Effector CD8-positive, alpha-beta T cell (primary cell): ENCODE results near the gene IRF6.

Experiments used
- DNase-seq: peaks from one replicate; lab custom pipeline; 2025; lab: John Stamatoyannopoulos, UW

Gene IRF6

DNA sequence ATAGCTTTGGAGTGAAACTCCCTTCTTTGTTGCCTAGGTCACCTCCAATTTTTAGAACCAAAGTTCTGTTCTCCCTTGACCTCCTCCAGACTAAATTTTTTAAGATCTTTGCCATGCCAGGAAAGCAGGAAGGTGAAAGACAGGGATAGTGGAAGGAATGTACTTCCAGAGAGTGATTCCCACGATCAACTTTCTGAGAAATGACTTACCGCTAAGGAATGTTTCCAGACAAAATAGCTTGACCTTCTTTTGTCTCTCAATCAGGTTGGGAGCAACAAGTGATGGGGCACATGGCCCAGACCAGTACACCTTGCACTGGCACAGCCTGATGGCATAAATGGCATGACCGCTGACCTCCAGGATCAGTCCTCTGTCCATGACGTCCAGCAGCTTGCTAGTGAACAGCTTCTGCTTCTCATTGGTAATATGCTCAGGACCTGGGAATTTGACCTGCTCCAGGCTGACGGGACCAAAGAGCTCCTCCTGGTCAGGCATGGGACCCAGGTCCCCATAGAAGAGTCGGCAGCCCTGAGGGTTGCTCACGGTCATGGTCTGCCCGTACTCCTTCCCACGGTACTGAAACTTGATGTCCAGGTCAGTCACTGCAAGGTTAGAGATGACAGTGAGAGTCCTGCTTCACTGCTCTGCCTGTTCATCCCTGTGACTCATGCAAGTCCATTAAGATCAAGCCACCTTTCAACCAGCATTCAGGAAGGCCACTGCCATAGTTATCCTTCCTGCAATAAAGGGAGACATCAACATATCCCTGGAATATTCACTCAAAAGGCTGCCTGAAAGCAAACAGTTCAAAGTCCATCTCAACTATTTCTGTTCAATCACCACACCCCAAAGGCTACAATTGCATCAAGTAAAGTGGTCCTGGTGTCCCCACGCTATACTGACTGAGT is 15.4 kb downstream of the IRF6 start:
- no peak for DNase-seq

- no peak for DNase-seq
These were observed 16.7 kb downstream of the IRF6 start for GRCh38 chr1:209789245-209789644.

- no peak for DNase-seq
These were observed 18.4 kb downstream of the IRF6 start for GRCh38 chr1:209787551-209787950.

DNA sequence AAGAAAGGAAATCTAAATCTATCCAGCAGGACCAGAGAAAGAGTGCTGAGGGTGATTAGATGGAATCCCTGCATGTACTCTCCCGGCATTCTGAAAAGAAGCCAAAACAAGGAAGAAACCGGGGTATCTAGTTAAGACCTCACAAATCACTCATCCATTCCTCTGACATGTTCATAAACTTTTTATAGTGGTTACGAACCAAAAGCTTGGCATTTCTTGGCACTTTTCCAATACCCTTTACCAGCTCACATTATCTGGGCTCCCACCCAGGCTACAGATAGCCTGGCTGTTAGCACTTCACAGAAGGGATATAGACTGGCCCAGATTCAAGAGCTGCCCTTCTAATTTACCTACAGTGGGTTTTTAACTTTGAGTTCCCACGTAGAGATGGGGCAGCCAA is 19.8 kb downstream of the IRF6 start:
- DNase-seq, result no peak

DNA sequence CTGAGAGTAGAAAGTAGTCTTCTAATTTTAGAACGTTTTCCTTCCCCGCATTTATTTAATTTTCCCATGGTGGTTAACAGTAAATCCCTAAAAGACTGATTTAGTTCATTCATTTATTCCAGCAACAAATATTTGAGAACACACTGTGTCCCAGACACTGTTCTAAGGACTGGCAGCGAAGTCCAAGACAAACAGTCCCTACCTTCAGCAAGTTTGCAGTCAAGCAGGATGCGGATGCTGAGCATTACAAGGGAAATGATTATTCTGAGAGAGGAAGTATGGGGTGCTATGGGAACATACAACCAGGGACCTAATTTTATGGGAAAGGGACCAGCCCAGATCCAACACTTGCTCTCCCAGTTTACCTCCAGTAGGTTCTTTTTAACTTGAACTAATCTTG is 20.4 kb downstream of the IRF6 start:
- DNase-seq, result no peak

DNA sequence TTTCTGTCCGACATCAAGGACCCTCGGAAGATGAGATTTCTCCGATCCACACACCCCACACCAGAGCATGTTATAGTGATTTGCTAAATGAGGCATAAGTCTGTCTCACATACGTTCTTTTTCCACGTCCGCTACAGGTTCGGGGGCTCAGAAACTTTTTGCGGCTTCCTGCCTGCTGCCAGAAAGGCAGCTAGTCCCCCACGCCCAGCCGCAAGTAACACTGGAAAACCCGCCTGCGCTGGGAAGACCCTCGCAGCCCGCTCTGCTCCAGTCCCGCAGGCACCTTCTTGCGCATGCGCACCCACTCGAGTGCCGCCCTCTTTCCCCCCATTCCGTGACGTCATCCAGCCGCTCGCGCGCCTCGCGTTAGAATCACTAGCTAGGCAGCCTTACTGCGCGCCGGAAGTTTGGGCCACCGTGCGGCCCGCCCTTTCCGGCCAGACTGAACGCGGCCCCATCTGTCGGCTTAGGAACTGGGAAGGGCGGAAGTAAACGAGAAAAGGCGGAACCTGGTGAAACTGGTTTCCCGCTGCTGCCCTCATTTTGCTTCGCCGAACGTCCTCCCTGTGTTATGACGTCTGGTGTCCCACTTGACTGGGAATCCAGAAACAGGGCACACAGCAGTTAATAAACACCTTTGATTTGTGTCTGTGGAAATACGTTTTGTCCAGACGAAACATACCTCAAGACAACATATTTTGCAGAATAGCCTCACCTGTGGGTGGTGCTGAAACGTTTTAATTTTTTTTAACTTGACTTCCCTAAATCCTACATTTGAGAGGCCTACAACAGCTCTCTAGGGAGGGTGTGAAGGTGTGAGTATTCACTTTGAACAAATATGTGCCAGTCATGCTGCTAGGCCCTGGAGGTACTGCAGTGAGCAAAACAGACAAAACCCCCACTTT is 21.4 kb downstream of the IRF6 start, which contains the start of gene C1orf74:
Gene C1orf74, minus strand, starts transcription at position 295 of the 905 bp plus-strand sequence. CDS start 925 bp downstream, outside the sequence.
- DNase-seq, result peak; percentile 99

DNA sequence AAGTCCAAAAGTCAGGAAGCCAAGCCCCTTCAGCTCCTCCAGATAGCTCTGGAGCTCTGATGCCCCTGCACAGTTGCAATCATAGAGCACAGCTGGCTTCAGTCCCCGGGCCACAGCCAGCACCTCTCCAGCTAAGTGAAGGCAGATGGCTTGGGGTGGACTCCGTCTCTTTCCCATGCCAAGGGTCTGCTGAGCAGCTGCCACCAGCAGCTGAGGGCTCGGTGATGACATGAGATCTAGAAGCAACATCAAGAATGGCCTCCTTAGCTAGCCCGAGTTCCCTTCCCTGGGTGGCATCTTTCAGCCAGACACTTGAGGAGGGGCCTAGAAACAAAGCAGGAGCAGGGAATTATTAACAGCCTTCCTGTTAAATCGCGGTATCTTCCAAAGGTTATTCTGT is 22.6 kb downstream of the IRF6 start:
- no peak for DNase-seq

DNA sequence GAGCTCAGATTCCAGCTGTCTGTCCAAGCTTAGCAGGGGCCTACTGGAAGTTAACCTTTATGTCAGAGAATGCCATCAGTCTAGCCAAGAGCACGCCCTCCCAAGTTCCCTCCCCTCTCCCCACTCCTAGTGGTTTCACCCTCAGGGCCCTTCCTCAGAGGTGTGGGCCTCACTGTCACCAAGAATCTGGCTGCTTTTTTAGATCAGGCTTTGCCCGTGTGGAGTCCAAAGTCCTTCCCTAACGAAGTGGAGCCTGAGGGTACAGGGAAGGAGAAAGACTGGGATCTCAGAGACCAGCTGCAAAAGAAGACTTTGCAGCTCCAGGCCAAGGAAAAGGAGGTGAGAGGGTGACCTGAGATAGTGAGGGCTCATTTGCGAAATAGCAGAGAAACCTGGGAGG is 25.7 kb downstream of the IRF6 start:
- DNase-seq, result no peak

DNA sequence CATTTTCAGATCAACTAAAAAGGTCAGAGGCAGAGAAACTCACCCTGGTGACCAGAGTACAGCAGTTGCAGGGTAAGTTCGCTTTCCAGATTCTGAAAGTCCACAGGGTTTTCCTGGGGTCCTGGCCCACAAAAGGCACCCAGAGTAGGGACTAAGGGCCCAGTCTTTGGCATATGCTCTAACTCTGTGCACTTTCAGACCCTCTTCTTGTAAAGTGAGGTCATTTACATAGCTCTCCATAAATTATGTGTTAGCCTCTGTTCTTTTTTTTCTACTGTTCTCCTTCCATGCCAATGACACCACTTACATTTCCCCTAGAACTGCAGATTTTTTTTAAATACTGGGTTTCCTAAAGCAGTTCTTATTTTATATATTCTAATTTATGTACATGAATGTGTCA is 27.8 kb downstream of the IRF6 start:
- DNase-seq, result no peak

DNA sequence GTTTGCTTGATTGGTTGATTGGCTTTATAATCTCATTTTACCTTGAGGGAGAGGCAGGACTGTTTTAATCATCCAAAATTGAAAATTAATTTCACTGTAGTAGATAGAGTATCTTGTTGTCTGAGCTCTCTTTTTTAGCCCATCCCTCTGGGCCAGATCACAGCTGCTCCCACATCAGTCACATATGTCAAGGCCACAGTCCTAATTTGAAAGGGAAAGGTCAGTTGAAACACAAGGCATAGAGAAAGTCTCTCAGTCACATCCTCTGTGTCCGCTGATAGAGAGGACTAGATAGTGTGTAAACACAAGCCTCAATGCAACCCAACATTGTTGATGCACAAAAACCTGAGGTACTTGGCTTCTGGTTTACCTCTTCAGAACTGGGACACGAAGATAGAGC is 28.4 kb downstream of the IRF6 start:
- DNase-seq, result no peak

- DNase-seq, result no peak
These were observed 30.3 kb downstream of the IRF6 start for GRCh38 chr1:209775678-209776077.

- no peak for DNase-seq
These were observed 31.4 kb downstream of the IRF6 start for GRCh38 chr1:209774592-209774991.

DNA sequence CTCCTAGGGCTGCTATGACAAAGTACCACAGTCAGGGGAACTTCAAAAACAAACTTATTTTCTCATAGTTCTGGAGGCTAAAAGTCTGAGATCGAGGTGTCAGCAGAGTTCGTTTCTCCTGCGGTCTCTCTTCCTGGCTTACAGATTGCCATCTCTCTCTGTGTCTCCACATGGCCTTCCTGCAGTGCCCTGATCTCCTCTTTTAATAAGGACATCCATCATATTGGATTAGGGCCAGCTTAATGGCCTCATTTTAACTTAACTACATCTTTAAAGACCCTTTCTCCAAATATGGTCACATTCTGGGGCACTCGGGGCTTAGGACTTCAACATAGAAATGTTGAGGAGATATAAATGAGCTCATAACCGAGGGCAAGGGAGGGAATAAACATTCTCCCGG is 33.8 kb downstream of the IRF6 start:
- no peak for DNase-seq

DNA sequence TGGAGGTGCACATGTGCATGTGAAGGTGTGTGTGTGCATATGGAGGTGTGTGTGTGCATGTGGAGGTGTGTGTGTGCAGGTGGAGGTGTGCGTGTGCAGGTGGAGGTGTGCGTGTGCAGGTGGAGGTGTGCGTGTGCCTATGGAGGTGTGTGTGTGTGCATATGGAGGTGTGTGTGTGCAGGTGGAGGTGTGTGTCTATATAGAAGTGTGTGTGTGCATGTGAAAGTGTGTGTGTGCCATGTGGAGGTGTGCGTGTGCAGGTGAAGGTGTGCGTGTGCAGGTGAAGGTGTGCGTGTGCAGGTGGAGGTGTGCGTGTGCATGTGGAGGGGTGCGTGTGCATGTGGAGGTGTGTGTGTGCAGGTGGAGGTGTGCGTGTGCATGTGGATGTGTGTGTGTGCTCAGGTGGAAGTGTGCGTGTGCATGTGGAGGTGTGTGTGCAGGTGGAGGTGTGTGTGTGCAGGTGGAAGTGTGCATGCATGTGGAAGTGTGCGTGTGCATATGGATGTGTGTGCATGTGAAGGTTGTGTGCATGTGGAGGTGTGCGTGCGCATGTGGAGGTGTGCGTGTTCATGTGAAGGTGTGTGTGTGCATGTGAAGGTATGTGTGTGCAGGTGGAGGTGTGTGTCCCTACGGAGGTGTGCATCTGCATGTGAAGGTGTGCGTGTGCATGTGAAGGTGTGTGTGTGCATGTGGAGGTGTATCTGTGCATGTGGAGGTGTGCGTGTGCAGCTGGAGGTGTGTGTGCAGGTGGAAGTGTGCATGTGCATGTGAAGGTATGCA is 35.1 kb downstream of the IRF6 start:
- DNase-seq, result no peak

- no peak for DNase-seq
These were observed 36.0 kb downstream of the IRF6 start for GRCh38 chr1:209769971-209770370.

GRCh38 chr1:209769171-209769904 is 36.6 kb downstream of the IRF6 start:
- DNase-seq, result peak; percentile 36

DNA sequence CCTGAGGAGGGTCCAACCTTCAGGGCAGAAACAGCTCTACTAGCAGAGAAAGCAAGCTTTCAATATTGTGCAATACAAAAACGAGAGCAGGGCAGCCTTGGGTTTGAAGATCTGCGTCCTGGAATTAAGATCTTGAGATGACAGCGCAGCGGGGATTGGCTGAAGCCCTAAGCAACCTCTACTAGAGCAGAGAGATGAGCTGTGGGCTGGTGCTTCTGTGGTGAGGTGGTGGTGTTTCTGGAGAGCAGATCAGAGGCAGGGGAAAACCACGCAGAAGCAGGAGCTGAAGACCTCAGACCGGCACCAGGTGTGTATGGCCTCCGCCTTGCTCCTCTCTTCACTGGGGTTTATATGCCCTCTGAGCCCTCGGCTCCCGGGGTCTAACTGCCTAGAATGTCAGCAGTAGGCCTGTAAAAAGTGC is 37.6 kb downstream of the IRF6 start:
- peak; percentile 55 for DNase-seq

DNA sequence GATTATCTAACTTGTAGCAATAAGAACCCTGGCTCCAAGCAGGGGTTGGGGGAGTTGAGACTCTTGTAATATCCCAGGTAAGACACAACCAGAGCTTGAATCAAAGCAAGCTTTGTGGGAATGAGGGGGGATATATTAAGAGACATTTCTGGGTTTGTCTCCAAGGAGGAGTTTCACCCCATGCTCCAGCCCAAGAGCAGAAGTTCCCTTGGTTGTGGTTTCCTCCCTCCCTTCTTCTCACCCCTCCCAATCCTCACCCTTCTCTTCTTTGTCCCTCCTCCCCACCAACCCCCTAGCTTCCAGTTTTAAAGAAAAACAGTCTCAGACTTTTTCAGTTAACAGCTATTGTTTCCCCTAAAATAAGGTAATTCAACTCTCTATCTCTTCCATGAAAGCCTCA is 38.2 kb downstream of the IRF6 start:
- DNase-seq, result no peak

GRCh38 chr1:209767096-209767495 is 38.8 kb downstream of the IRF6 start:
- DNase-seq, result no peak

GRCh38 chr1:209766051-209766450 is 39.9 kb downstream of the IRF6 start:
- no peak for DNase-seq

- no peak for DNase-seq
These were observed 44.8 kb downstream of the IRF6 start for GRCh38 chr1:209761011-209761635.
